Measurements from ENCODE around the gene COMMD8. TPM values are rescaled to one million over a fixed set of nuclear protein-coding genes. Genes with fewer than 3 reads are reported as not detected.

COMMD8 gene
- total RNA-seq, 1 experiment from 2014 or later = 10.9 TPM

DNA sequence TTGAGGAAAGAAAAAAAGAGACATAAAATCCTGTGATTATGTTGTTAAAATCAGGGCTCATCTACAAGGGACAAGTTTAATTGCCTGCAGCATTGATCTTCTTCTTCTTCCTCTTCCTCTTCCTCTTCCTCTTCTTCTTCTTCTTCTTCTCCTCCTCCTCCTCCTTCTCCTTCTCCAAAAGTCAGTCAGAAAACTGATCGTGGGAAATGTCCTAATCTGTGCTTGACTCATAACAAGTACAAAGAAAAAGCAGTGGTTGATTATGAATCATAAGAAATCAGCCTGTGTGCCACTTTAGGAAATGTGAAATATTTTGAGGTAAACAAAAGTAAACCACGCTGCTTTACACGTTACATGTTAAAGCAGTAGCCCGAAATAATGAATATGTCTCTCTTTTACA, 18.8 kb upstream of the COMMD8 start:
- H3K9ac ChIP-seq (ENCODE audit: extremely low read depth, insufficient read length, low read length) = no peak overlapping the region
- H3K4ac ChIP-seq (ENCODE audit: low read depth, low read length) = no peak overlapping the region
- H2AFZ ChIP-seq (ENCODE audit: low read length) = no peak overlapping the region
- H3K18ac ChIP-seq (ENCODE audit: insufficient read length, low read depth, low read length) = no peak overlapping the region
- no peak overlapping the region for H4K5ac ChIP-seq (ENCODE audit: insufficient read length, low read depth, low read length)
- H3K4me3 Mint-ChIP-seq = no peak overlapping the region
- no peak overlapping the region for H3K14ac ChIP-seq (ENCODE audit: insufficient read depth, low read length)
- no peaks in the 10 kb centered on the region; the same call in 1 of the 2 replicates for H3K27me3 ChIP-seq (ENCODE audit: insufficient read depth, low read length)
- H2BK15ac ChIP-seq (ENCODE audit: low read depth, low read length) = no peak overlapping the region
- no peak overlapping the region for H4K91ac ChIP-seq (ENCODE audit: insufficient read length, low read depth, low read length)
- H3T11ph ChIP-seq (ENCODE audit: low read length) = no peak overlapping the region
- no peak overlapping the region for H3K23ac ChIP-seq (ENCODE audit: insufficient read length, low read depth, low read length)
- no peaks in the 10 kb centered on the region for H3K79me2 ChIP-seq (ENCODE audit: insufficient read depth, low read length)
- H3K4me2 ChIP-seq (ENCODE audit: insufficient read depth, insufficient read length, low read length) = no peak overlapping the region
- no peaks in the 10 kb centered on the region for H3K79me1 ChIP-seq (ENCODE audit: insufficient read depth, low read depth, low read length, poor library complexity, severe bottlenecking)
- no CpG with 5 or more reads among the region's 4 CpGs for WGBS (ENCODE audit: extremely low coverage, insufficient read length, low lambda C conversion rate)
- H3K23me2 ChIP-seq (ENCODE audit: insufficient read length, low read depth, low read length, poor library complexity, severe bottlenecking) = peaks cover 7% of the 10 kb centered on the region
- no peak overlapping the region for H2BK12ac ChIP-seq (ENCODE audit: insufficient read length, low read depth, low read length)
- no peaks in the 10 kb centered on the region for H4K20me1 ChIP-seq (ENCODE audit: control insufficient read depth, insufficient read depth, insufficient read length)
- H3K27ac ChIP-seq (ENCODE audit: insufficient read length, low read depth, low read length) = no peak overlapping the region
- H2AK5ac ChIP-seq (ENCODE audit: insufficient read length, low read length) = no peak overlapping the region
- H4K8ac ChIP-seq (replicated peaks; ENCODE audit: insufficient read length, low read depth, low read length) = no peak overlapping the region
- no peaks in the 10 kb centered on the region for H3K9me3 ChIP-seq (ENCODE audit: control insufficient read depth, low read depth, low read length)
- H2BK20ac ChIP-seq (ENCODE audit: low read depth, low read length, poor library complexity, severe bottlenecking) = no peak overlapping the region
- DNase-seq = no peak
- H3K27me3 Mint-ChIP-seq (ENCODE audit: low read depth) = peaks cover 12% of the 10 kb centered on the region
- H2BK5ac ChIP-seq (ENCODE audit: insufficient read length, low read length) = no peak overlapping the region
- peaks cover 8 to 16% of the 10 kb centered on the region in 2 experiments for H3K4me1 Mint-ChIP-seq
- TF ChIP-seq, protein P1, sequence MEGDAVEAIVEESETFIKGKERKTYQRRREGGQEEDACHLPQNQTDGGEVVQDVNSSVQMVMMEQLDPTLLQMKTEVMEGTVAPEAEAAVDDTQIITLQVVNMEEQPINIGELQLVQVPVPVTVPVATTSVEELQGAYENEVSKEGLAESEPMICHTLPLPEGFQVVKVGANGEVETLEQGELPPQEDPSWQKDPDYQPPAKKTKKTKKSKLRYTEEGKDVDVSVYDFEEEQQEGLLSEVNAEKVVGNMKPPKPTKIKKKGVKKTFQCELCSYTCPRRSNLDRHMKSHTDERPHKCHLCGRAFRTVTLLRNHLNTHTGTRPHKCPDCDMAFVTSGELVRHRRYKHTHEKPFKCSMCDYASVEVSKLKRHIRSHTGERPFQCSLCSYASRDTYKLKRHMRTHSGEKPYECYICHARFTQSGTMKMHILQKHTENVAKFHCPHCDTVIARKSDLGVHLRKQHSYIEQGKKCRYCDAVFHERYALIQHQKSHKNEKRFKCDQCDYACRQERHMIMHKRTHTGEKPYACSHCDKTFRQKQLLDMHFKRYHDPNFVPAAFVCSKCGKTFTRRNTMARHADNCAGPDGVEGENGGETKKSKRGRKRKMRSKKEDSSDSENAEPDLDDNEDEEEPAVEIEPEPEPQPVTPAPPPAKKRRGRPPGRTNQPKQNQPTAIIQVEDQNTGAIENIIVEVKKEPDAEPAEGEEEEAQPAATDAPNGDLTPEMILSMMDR (conservative IDR thresholded peaks at IDR 0.05) = no peak
- no peak overlapping the region for H3K27ac Mint-ChIP-seq
- H3K9me3 Mint-ChIP-seq = no peaks in the 10 kb centered on the region
- H2BK120ac ChIP-seq (ENCODE audit: low read depth, low read length, poor library complexity, severe bottlenecking) = no peak overlapping the region
- no peak overlapping the region for H3K56ac ChIP-seq (ENCODE audit: insufficient read length, low read depth, low read length)
- H3K36me3 Mint-ChIP-seq (ENCODE audit: insufficient read depth in 1 of 3, low read depth in 3 of 3) = no peaks in the 10 kb centered on the region
- no peaks in the 10 kb centered on the region for H3K4me1 ChIP-seq (ENCODE audit: insufficient read depth, low read length)

Measured in H9 (cell line).